ENCODE results near the gene FUCA2.
A peak's percentile ranks its signal among the peaks of the same experiment; 100 is the strongest.
"Not testable (repeated sequence)": the region's sequence is repeated elsewhere in the genome, so short reads cannot be mapped to it uniquely, and the experiment has no call there.

The FUCA2 gene

DNA sequence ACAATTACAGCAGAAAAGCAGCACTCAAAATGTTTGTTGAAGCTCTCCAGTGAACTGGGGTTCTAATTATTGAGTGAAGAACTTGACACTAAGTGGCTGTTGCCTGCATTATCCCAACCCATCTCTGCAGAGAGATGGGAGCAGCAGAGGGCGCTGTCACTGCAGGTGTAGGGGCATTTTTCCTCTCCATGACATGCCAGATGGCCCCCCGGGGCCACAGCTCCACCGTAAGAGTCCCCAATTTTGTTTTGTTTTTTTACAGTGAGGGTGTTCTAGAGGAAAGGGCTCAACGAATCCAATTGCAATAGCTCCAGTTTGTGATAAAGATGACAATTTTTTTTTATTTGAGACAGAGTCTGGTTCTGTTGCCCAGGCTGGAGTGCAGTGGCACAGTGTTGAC, 1.9 kb upstream of the FUCA2 start:
- H3K23ac ChIP-seq (ENCODE audit: low read length) = no peak overlapping the region
- H3K4ac ChIP-seq (ENCODE audit: low read depth, low read length) = no peak overlapping the region
- H3K56ac ChIP-seq (ENCODE audit: low read length) = peak overlapping the region; percentile 5
- H3K79me2 ChIP-seq (ENCODE audit: control insufficient read depth, insufficient read depth, low read length) = no peaks in the 10 kb centered on the region
- H3K18ac ChIP-seq (ENCODE audit: low read length) = no peak overlapping the region
- no peaks in the 10 kb centered on the region for H3K4me1 ChIP-seq (ENCODE audit: control insufficient read depth, low read depth, low read length)
- no peak overlapping the region for H2AK5ac ChIP-seq (ENCODE audit: low read length)
- H3K27me3 ChIP-seq (ENCODE audit: insufficient read depth, low read length, poor library complexity) = no peaks in the 10 kb centered on the region
- no peak overlapping the region for H3K27ac ChIP-seq (ENCODE audit: low read depth, low read length)
- no peaks in the 10 kb centered on the region for H3K36me3 ChIP-seq (ENCODE audit: control insufficient read depth, insufficient read depth, low read length)
- no peak overlapping the region for H2BK120ac ChIP-seq (ENCODE audit: low read depth, low read length)
- no CpG with 5 or more reads among the region's 4 CpGs for WGBS (ENCODE audit: extremely low coverage, insufficient coverage, low lambda C conversion rate)
- no peak overlapping the region for H3K4me2 ChIP-seq (ENCODE audit: low read length)
- H3K79me1 ChIP-seq (ENCODE audit: low read length) = no peaks in the 10 kb centered on the region
- no peak overlapping the region for H3K4me3 ChIP-seq (ENCODE audit: low read length)
- DNase-seq = peak; percentile 74
- no peak overlapping the region for H2BK15ac ChIP-seq (replicated peaks; ENCODE audit: low read depth)
- no peak overlapping the region for H4K5ac ChIP-seq (ENCODE audit: low read length)
- H4K8ac ChIP-seq (ENCODE audit: low read depth, low read length) = no peak overlapping the region
- no peak overlapping the region for H3K9ac ChIP-seq (ENCODE audit: low read length)
- no peak overlapping the region for H2BK5ac ChIP-seq (ENCODE audit: low read length)

DNA sequence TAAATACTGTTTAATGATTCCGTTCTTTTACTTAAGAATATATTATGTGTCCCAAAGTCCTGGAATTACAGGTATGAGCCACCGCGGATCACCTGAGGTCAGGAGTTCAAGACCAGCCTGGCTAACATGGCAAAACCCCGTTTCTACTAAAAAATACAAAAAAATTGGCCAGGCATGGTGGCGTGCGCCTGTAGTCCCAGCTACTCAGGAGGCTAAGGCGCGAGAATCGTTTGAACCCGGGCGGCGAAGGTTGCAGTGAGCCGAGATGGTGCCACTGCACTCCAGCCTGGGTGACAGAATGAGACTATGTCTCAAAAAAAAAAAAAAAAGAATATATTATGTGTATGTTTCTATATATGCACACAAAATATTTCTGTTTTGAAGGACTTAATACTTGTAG, 1.2 kb downstream of the FUCA2 start:
- H2AK5ac ChIP-seq (ENCODE audit: low read length); H3K79me2 ChIP-seq (ENCODE audit: control insufficient read depth, insufficient read depth, low read length); H3K56ac ChIP-seq (ENCODE audit: low read length); H3K4me3 ChIP-seq (ENCODE audit: low read length); H3K4ac ChIP-seq (ENCODE audit: low read depth, low read length); H3K27ac ChIP-seq (ENCODE audit: low read depth, low read length); H3K4me2 ChIP-seq (ENCODE audit: low read length); H3K36me3 ChIP-seq (ENCODE audit: control insufficient read depth, insufficient read depth, low read length); H4K8ac ChIP-seq (ENCODE audit: low read depth, low read length); H3K79me1 ChIP-seq (ENCODE audit: low read length); H2BK5ac ChIP-seq (ENCODE audit: low read length); H3K18ac ChIP-seq (ENCODE audit: low read length); H3K23ac ChIP-seq (ENCODE audit: low read length); H3K4me1 ChIP-seq (ENCODE audit: control insufficient read depth, low read depth, low read length); H3K27me3 ChIP-seq (ENCODE audit: insufficient read depth, low read length, poor library complexity); DNase-seq; H3K9ac ChIP-seq (ENCODE audit: low read length); H4K5ac ChIP-seq (ENCODE audit: low read length); H2BK15ac ChIP-seq (replicated peaks; ENCODE audit: low read depth); H2BK120ac ChIP-seq (ENCODE audit: low read depth, low read length): not testable (repeated sequence)
- WGBS (ENCODE audit: extremely low coverage, insufficient coverage, low lambda C conversion rate) = no CpG with 5 or more reads among the region's 13 CpGs

- Histone ChIP-seq H3K79me1 (ENCODE audit: low read length) (no peaks in the 10 kb centered on the region), H3K18ac (ENCODE audit: low read length) (no peak overlapping the region), H4K5ac (ENCODE audit: low read length) (no peak overlapping the region), H3K9ac (ENCODE audit: low read length) (no peak overlapping the region), H3K4me3 (ENCODE audit: low read length) (no peak overlapping the region), H3K56ac (ENCODE audit: low read length) (no peak overlapping the region), H3K79me2 (ENCODE audit: control insufficient read depth, insufficient read depth, low read length) (no peaks in the 10 kb centered on the region), H3K4me2 (ENCODE audit: low read length) (no peak overlapping the region), H3K27me3 (ENCODE audit: insufficient read depth, low read length, poor library complexity) (no peaks in the 10 kb centered on the region), H3K27ac (ENCODE audit: low read depth, low read length) (no peak overlapping the region), H4K8ac (ENCODE audit: low read depth, low read length) (no peak overlapping the region), H2BK5ac (ENCODE audit: low read length) (no peak overlapping the region), H3K4ac (ENCODE audit: low read depth, low read length) (no peak overlapping the region), H3K23ac (ENCODE audit: low read length) (no peak overlapping the region), H2BK120ac (ENCODE audit: low read depth, low read length) (no peak overlapping the region), H2BK15ac (replicated peaks; ENCODE audit: low read depth) (no peak overlapping the region), H3K4me1 (ENCODE audit: control insufficient read depth, low read depth, low read length) (no peaks in the 10 kb centered on the region), H2AK5ac (ENCODE audit: low read length) (no peak overlapping the region), H3K36me3 (ENCODE audit: control insufficient read depth, insufficient read depth, low read length) (peaks cover 3% of the 10 kb centered on the region)
- no peak for DNase-seq
- WGBS (ENCODE audit: extremely low coverage, insufficient coverage, low lambda C conversion rate) = no CpG with 5 or more reads among the region's 6 CpGs
These were observed 4.0 kb downstream of the FUCA2 start for GRCh38 chr6:143507358-143508145.

DNA sequence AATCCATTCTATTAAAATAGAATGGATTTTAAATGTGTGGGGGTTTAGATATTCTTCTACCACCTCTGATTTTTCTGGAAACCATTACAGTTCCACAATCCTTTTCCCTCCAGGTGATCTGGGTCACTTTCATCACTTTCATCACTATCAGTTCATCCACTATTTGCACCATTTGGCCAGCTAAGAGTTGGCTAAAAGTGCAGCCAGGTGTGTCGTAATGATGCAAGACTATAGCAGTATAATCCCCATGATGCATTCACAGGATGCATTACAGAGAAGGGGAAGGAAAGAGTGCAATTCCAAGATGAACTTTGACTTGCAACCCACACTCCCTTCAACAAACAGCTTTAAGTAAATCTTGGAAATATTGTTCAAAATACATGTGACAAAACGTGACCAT, 4.9 kb downstream of the FUCA2 start:
- Histone ChIP-seq H2BK5ac (ENCODE audit: low read length) (no peak overlapping the region), H3K79me2 (ENCODE audit: control insufficient read depth, insufficient read depth, low read length) (no peaks in the 10 kb centered on the region), H3K79me1 (ENCODE audit: low read length) (no peaks in the 10 kb centered on the region), H3K4me3 (ENCODE audit: low read length) (no peak overlapping the region), H3K9ac (ENCODE audit: low read length) (no peak overlapping the region), H3K27me3 (ENCODE audit: insufficient read depth, low read length, poor library complexity) (no peaks in the 10 kb centered on the region), H3K27ac (ENCODE audit: low read depth, low read length) (no peak overlapping the region), H2BK15ac (replicated peaks; ENCODE audit: low read depth) (no peak overlapping the region), H2AK5ac (ENCODE audit: low read length) (no peak overlapping the region), H4K8ac (ENCODE audit: low read depth, low read length) (no peak overlapping the region), H3K18ac (ENCODE audit: low read length) (no peak overlapping the region), H3K4me2 (ENCODE audit: low read length) (no peak overlapping the region), H3K36me3 (ENCODE audit: control insufficient read depth, insufficient read depth, low read length) (peaks cover 3% of the 10 kb centered on the region), H2BK120ac (ENCODE audit: low read depth, low read length) (no peak overlapping the region), H3K4ac (ENCODE audit: low read depth, low read length) (no peak overlapping the region), H3K56ac (ENCODE audit: low read length) (no peak overlapping the region), H3K4me1 (ENCODE audit: control insufficient read depth, low read depth, low read length) (no peaks in the 10 kb centered on the region), H4K5ac (ENCODE audit: low read length) (no peak overlapping the region), H3K23ac (ENCODE audit: low read length) (no peak overlapping the region)
- DNase-seq = no peak
- WGBS (ENCODE audit: extremely low coverage, insufficient coverage, low lambda C conversion rate) = no CpG with 5 or more reads among the region's 2 CpGs

DNA sequence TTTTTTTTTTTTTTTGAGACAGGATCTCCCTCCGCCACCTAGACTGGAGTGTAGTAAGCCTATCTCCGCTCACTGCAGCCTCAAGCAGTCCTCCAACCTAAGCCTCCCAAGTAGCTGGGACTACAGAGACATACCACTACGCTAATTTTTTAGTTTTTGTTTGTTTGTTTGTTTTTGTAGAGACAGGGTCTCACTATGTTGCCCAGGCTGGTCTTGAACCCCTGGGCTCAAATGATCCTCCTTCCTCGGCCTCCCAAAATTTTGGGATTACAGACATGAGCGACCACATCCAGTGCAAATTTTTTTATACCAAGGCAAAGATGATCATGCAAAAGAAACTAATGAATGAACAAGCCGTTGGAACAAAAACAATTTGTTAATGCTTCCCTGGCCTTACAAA, 5.3 kb downstream of the FUCA2 start:
- H3K27me3 ChIP-seq (ENCODE audit: insufficient read depth, low read length, poor library complexity) = no peaks in the 10 kb centered on the region
- no peak overlapping the region for H3K4me2 ChIP-seq (ENCODE audit: low read length)
- no peak for DNase-seq
- no peaks in the 10 kb centered on the region for H3K4me1 ChIP-seq (ENCODE audit: control insufficient read depth, low read depth, low read length)
- H3K18ac ChIP-seq (ENCODE audit: low read length) = no peak overlapping the region
- H2BK5ac ChIP-seq (ENCODE audit: low read length) = no peak overlapping the region
- H3K56ac ChIP-seq (ENCODE audit: low read length) = no peak overlapping the region
- H3K79me1 ChIP-seq (ENCODE audit: low read length) = no peaks in the 10 kb centered on the region
- H2BK120ac ChIP-seq (ENCODE audit: low read depth, low read length) = no peak overlapping the region
- no peak overlapping the region for H2AK5ac ChIP-seq (ENCODE audit: low read length)
- H3K79me2 ChIP-seq (ENCODE audit: control insufficient read depth, insufficient read depth, low read length) = no peaks in the 10 kb centered on the region
- H4K5ac ChIP-seq (ENCODE audit: low read length) = no peak overlapping the region
- WGBS (ENCODE audit: extremely low coverage, insufficient coverage, low lambda C conversion rate) = no CpG with 5 or more reads among the region's 6 CpGs
- H2BK15ac ChIP-seq (replicated peaks; ENCODE audit: low read depth) = no peak overlapping the region
- H4K8ac ChIP-seq (ENCODE audit: low read depth, low read length) = no peak overlapping the region
- H3K36me3 ChIP-seq (ENCODE audit: control insufficient read depth, insufficient read depth, low read length) = peaks cover 3% of the 10 kb centered on the region
- no peak overlapping the region for H3K4me3 ChIP-seq (ENCODE audit: low read length)
- H3K9ac ChIP-seq (ENCODE audit: low read length) = no peak overlapping the region
- no peak overlapping the region for H3K27ac ChIP-seq (ENCODE audit: low read depth, low read length)
- no peak overlapping the region for H3K4ac ChIP-seq (ENCODE audit: low read depth, low read length)
- no peak overlapping the region for H3K23ac ChIP-seq (ENCODE audit: low read length)

- no peaks in the 10 kb centered on the region for H3K4me1 ChIP-seq (ENCODE audit: control insufficient read depth, low read depth, low read length)
- H3K27me3 ChIP-seq (ENCODE audit: insufficient read depth, low read length, poor library complexity) = no peaks in the 10 kb centered on the region
- no peak overlapping the region for H4K5ac ChIP-seq (ENCODE audit: low read length)
- no peaks in the 10 kb centered on the region for H3K79me2 ChIP-seq (ENCODE audit: control insufficient read depth, insufficient read depth, low read length)
- peaks cover 3% of the 10 kb centered on the region for H3K36me3 ChIP-seq (ENCODE audit: control insufficient read depth, insufficient read depth, low read length)
- H2BK5ac ChIP-seq (ENCODE audit: low read length) = no peak overlapping the region
- no peak overlapping the region for H3K4ac ChIP-seq (ENCODE audit: low read depth, low read length)
- H3K18ac ChIP-seq (ENCODE audit: low read length) = no peak overlapping the region
- H3K23ac ChIP-seq (ENCODE audit: low read length) = no peak overlapping the region
- H2BK120ac ChIP-seq (ENCODE audit: low read depth, low read length) = no peak overlapping the region
- no peak overlapping the region for H3K56ac ChIP-seq (ENCODE audit: low read length)
- no peak overlapping the region for H2BK15ac ChIP-seq (replicated peaks; ENCODE audit: low read depth)
- no peak overlapping the region for H2AK5ac ChIP-seq (ENCODE audit: low read length)
- WGBS (ENCODE audit: extremely low coverage, insufficient coverage, low lambda C conversion rate) = no CpG with 5 or more reads among the region's 2 CpGs
- no peak overlapping the region for H3K27ac ChIP-seq (ENCODE audit: low read depth, low read length)
- no peak overlapping the region for H3K4me2 ChIP-seq (ENCODE audit: low read length)
- H4K8ac ChIP-seq (ENCODE audit: low read depth, low read length) = no peak overlapping the region
- DNase-seq = no peak
- no peaks in the 10 kb centered on the region for H3K79me1 ChIP-seq (ENCODE audit: low read length)
- H3K9ac ChIP-seq (ENCODE audit: low read length) = no peak overlapping the region
- no peak overlapping the region for H3K4me3 ChIP-seq (ENCODE audit: low read length)
These were observed 6.0 kb downstream of the FUCA2 start for GRCh38 chr6:143505537-143505936.
